KMS-11 (cell line): ENCODE results near the gene ADCY1.

Source experiments
- H2AFZ ChIP-seq: fragments of 200-600 bp; sonication (generic); 2 replicates; pipeline ENCODE4 v1.6.1; 2016; ENCODE audit warnings: antibody characterized with exemption, mixed run types, low read depth
- H3K27ac ChIP-seq: fragments of 200-600 bp; sonication (generic); 2 replicates; pipeline ENCODE4 v1.6.1; 2016; ENCODE audit warnings: mild to moderate bottlenecking, mixed run types
- H3K27me3 ChIP-seq: fragments of 200-600 bp; sonication (generic); 2 replicates; pipeline ENCODE4 v1.6.1; 2017; ENCODE audit warnings: mild to moderate bottlenecking, low read depth, mixed run types, moderate library complexity; ENCODE audit not compliant: insufficient read depth
- H3K36me3 ChIP-seq: fragments of 200-600 bp; sonication (generic); 2 replicates; pipeline ENCODE4 v1.6.1; 2017; ENCODE audit warnings: mild to moderate bottlenecking, mixed run types; ENCODE audit not compliant: insufficient read depth
- H3K4me1 ChIP-seq: fragments of 200-600 bp; sonication (generic); 2 replicates; pipeline ENCODE4 v1.6.1; 2016; ENCODE audit warnings: mild to moderate bottlenecking, low read depth, mixed run types; ENCODE audit not compliant: poor library complexity, severe bottlenecking
- H3K4me2 ChIP-seq: fragments of 200-600 bp; sonication (generic); 2 replicates; pipeline ENCODE4 v1.7.0; 2016; ENCODE audit warnings: mild to moderate bottlenecking, mixed run types
- H3K4me3 ChIP-seq: fragments of 200-600 bp; sonication (generic); IDR thresholded peaks from 2 replicates; pipeline ENCODE4 v1.6.1; 2017; ENCODE audit warnings: low read depth, low read length, mixed read lengths; ENCODE audit not compliant: insufficient read depth
- H3K79me2 ChIP-seq: fragments of 200-600 bp; sonication (generic); 2 replicates; pipeline ENCODE4 v1.6.1; 2016; ENCODE audit warnings: low read depth, mixed run types; ENCODE audit not compliant: insufficient read depth
- H3K9ac ChIP-seq: fragments of 200-600 bp; sonication (generic); 2 replicates; pipeline ENCODE4 v1.6.1; 2016; ENCODE audit warnings: mild to moderate bottlenecking, mixed run types
- H4K20me1 ChIP-seq: fragments of 200-600 bp; sonication (generic); 2 replicates; pipeline ENCODE4 v1.6.1; 2016; ENCODE audit warnings: mild to moderate bottlenecking, mixed run types; ENCODE audit not compliant: insufficient read depth
- TF ChIP-seq, protein P1 (sequence below): fragments of 200-600 bp; sonication (generic); conservative IDR thresholded peaks from 2 replicates; pipeline ENCODE4 v1.6.1; 2017; ENCODE audit warnings: low read depth, mild to moderate bottlenecking, antibody characterized with exemption, low read length, moderate library complexity, mixed read lengths

Gene ADCY1

GRCh38 chr7:45703373-45703821, 129.2 kb downstream of the ADCY1 start:
- no peak overlapping the region for H3K27ac ChIP-seq
- H3K4me3 ChIP-seq: no peak overlapping the region
- no peaks in the 10 kb centered on the region for H3K27me3 ChIP-seq
- no peak overlapping the region for H3K9ac ChIP-seq
- H3K36me3 ChIP-seq: no peaks in the 10 kb centered on the region
- TF ChIP-seq, protein P1, sequence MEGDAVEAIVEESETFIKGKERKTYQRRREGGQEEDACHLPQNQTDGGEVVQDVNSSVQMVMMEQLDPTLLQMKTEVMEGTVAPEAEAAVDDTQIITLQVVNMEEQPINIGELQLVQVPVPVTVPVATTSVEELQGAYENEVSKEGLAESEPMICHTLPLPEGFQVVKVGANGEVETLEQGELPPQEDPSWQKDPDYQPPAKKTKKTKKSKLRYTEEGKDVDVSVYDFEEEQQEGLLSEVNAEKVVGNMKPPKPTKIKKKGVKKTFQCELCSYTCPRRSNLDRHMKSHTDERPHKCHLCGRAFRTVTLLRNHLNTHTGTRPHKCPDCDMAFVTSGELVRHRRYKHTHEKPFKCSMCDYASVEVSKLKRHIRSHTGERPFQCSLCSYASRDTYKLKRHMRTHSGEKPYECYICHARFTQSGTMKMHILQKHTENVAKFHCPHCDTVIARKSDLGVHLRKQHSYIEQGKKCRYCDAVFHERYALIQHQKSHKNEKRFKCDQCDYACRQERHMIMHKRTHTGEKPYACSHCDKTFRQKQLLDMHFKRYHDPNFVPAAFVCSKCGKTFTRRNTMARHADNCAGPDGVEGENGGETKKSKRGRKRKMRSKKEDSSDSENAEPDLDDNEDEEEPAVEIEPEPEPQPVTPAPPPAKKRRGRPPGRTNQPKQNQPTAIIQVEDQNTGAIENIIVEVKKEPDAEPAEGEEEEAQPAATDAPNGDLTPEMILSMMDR: no peak
- H3K4me2 ChIP-seq: no peak overlapping the region
- H3K79me2 ChIP-seq: no peaks in the 10 kb centered on the region
- no peaks in the 10 kb centered on the region for H3K4me1 ChIP-seq
- H2AFZ ChIP-seq: no peak overlapping the region
- no peaks in the 10 kb centered on the region for H4K20me1 ChIP-seq

GRCh38 chr7:45703911-45704682, 129.9 kb downstream of the ADCY1 start:
- H3K36me3 ChIP-seq: no peaks in the 10 kb centered on the region
- H3K4me2 ChIP-seq: no peak overlapping the region
- H4K20me1 ChIP-seq: no peaks in the 10 kb centered on the region
- TF ChIP-seq, protein P1: no peak
- H2AFZ ChIP-seq: no peak overlapping the region
- H3K79me2 ChIP-seq: no peaks in the 10 kb centered on the region
- H3K9ac ChIP-seq: no peak overlapping the region
- no peaks in the 10 kb centered on the region for H3K27me3 ChIP-seq
- H3K4me1 ChIP-seq: no peaks in the 10 kb centered on the region
- H3K27ac ChIP-seq: no peak overlapping the region
- H3K4me3 ChIP-seq: no peak overlapping the region

DNA sequence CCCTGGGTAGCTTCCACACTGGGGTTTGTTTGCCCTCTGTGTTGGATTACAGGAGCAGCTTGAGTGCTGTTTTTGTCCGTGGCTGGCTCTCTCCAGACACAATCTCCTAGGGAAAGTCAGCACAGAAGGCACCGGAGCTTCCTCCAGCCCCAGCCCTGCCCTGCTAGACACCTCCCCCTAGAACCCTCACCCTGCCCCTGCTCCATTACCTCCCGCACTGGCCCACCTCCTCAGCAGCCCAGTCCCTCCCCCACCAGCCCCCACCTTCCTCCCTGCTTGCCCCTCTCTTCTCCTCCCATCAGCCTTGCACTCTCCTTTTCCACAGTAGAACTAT, 130.5 kb downstream of the ADCY1 start:
- Histone ChIP-seq H3K4me1 (no peaks in the 10 kb centered on the region), H3K27ac (no peak overlapping the region), H3K4me2 (no peak overlapping the region), H3K36me3 (no peaks in the 10 kb centered on the region), H3K4me3 (no peak overlapping the region), H3K27me3 (no peaks in the 10 kb centered on the region), H2AFZ (no peak overlapping the region), H3K9ac (no peak overlapping the region), H3K79me2 (no peaks in the 10 kb centered on the region), H4K20me1 (no peaks in the 10 kb centered on the region)
- TF ChIP-seq, protein P1: no peak

DNA sequence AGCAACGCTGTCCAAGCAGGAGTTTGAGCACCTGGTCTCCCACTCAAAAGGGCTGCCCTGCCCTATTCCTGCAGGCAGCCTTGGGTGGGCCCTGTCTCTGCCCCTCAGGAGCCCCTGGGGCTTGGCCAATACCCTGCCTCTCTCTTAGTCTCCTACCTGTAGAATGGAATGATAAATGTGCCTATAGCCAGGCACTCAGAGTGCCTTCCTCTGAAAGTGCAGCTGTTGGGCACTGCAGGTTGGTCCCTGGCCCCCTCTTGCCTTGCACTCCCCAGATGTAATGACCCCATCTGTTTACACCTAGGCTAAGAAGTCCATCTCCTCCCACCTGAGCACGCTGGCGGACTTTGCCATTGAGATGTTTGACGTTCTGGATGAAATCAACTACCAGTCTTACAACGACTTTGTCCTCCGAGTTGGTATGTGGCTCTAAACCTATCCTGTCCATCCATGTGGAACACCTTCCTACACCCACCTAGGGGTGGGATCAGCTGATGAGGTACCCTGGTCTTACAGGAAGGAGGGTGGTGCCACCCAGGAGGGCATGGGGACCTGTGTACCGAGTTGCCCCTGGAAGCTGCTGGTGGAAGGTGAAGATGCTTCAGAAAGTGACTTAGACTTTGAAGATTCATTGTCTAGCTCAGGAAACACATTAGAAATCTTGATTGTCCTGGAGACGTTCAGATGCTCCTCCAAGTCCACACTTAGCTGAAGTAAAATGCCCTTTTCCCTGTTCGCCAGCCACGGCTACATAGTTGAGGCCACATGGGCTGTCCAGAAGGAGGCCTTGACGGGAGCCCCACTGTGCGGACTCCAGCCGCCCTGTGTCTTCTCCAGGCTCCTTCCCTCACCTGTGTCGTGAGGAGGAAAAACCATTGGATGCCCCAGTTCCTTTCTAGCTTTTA, 134.1 kb downstream of the ADCY1 start:
- Histone ChIP-seq H3K79me2 (no peaks in the 10 kb centered on the region), H3K27ac (no peak overlapping the region), H3K4me2 (no peak overlapping the region), H3K9ac (no peak overlapping the region), H3K36me3 (no peaks in the 10 kb centered on the region), H3K4me3 (no peak overlapping the region), H3K27me3 (no peaks in the 10 kb centered on the region), H3K4me1 (no peaks in the 10 kb centered on the region), H4K20me1 (no peaks in the 10 kb centered on the region), H2AFZ (no peak overlapping the region)
- TF ChIP-seq, protein P1: no peak
